GM12891 (cell line): Measurements from ENCODE around the gene KLHL6.

Experiments used
- PAX5 ChIP-seq: IDR thresholded peaks from 2 replicates; pipeline ENCODE4 v1.6.1; 2011; ENCODE audit warnings: low read length, moderate library complexity, mild to moderate bottlenecking; ENCODE audit not compliant: insufficient read depth, severe bottlenecking
- POLR2A ChIP-seq: IDR thresholded peaks from 2 replicates; pipeline ENCODE4 v1.6.1; 2011; ENCODE audit warnings: low read depth, low read length, control low read depth
- POLR2AphosphoS5 ChIP-seq: IDR thresholded peaks from 2 replicates; pipeline ENCODE4 v1.6.1; 2011; ENCODE audit warnings: low read depth, low read length, control low read depth
- POU2F2 ChIP-seq: IDR thresholded peaks from 2 replicates; pipeline ENCODE4 v1.6.1; 2011; ENCODE audit warnings: low read depth, mild to moderate bottlenecking, control low read depth, low read length, moderate library complexity
- SPI1 ChIP-seq: IDR thresholded peaks from 2 replicates; pipeline ENCODE4 v1.6.1; 2011; ENCODE audit warnings: low read depth, low read length, control low read depth
- TAF1 ChIP-seq: IDR thresholded peaks from 2 replicates; pipeline ENCODE4 v1.6.1; 2011; ENCODE audit warnings: low read depth, low read length, control low read depth

GRCh38 chr3:183498634-183499033, 56.9 kb downstream of the KLHL6 start:
- TF ChIP-seq POLR2AphosphoS5 (no peak), POLR2A (no peak), SPI1 (no peak), TAF1 (no peak), PAX5 (no peak), POU2F2 (no peak)
